HUES6 (cell line): Measurements from ENCODE around the gene TNS3.
"Not testable (repeated sequence)": the region's sequence is repeated elsewhere in the genome, so short reads cannot be mapped to it uniquely, and the experiment has no call there.

ENCODE experiments used
- H3K27ac ChIP-seq: 2 replicates; pipeline ENCODE4 v1.7.0; 2013; ENCODE audit warnings: low read depth, mild to moderate bottlenecking, low read length, inconsistent platforms
- H3K27me3 ChIP-seq: 2 replicates; pipeline ENCODE4 v1.6.1; 2013; ENCODE audit warnings: low read length; ENCODE audit not compliant: control insufficient read depth, insufficient read depth
- H3K36me3 ChIP-seq: 2 replicates; pipeline ENCODE4 v1.6.1; 2013; ENCODE audit warnings: low read length; ENCODE audit not compliant: control insufficient read depth, insufficient read depth
- H3K4me1 ChIP-seq: 2 replicates; pipeline ENCODE4 v1.6.1; 2013; ENCODE audit warnings: low read length; ENCODE audit not compliant: control insufficient read depth, insufficient read depth
- H3K4me3 ChIP-seq: 2 replicates; pipeline ENCODE4 v1.5.1; 2013; ENCODE audit warnings: low read depth, low read length
- H3K9ac ChIP-seq: one replicate; pipeline ENCODE4 v1.6.1; 2013; ENCODE audit warnings: mild to moderate bottlenecking, low read length
- H3K9me3 ChIP-seq: 2 replicates; pipeline ENCODE4 v1.6.1; 2013; ENCODE audit warnings: low read depth, low read length; ENCODE audit not compliant: control insufficient read depth, insufficient read depth

The TNS3 gene

GRCh38 chr7:47588704-47589225, 6.9 kb upstream of the TNS3 start:
- Histone ChIP-seq H3K36me3 (no peaks in the 10 kb centered on the region), H3K27me3 (peaks cover 1% of the 10 kb centered on the region; the same call in 1 of the 2 replicates), H3K4me3 (no peak overlapping the region), H3K27ac (no peak overlapping the region), H3K9me3 (peaks cover 4% of the 10 kb centered on the region; the same call in 1 of the 2 replicates), H3K9ac (no peak overlapping the region), H3K4me1 (peaks cover 25% of the 10 kb centered on the region)

GRCh38 chr7:47587976-47588375, 6.1 kb upstream of the TNS3 start:
- Histone ChIP-seq H3K4me3 (no peak overlapping the region), H3K36me3 (no peaks in the 10 kb centered on the region), H3K9ac (no peak overlapping the region), H3K4me1 (peaks cover 28% of the 10 kb centered on the region), H3K27ac (no peak overlapping the region), H3K27me3 (peaks cover 7% of the 10 kb centered on the region; the same call in 1 of the 2 replicates), H3K9me3 (peaks cover 4% of the 10 kb centered on the region; the same call in 1 of the 2 replicates)

- peaks cover 4% of the 10 kb centered on the region; the same call in 1 of the 2 replicates for H3K9me3 ChIP-seq
- no peaks in the 10 kb centered on the region for H3K36me3 ChIP-seq
- no peak overlapping the region for H3K27ac ChIP-seq
- H3K4me3 ChIP-seq, result no peak overlapping the region
- peaks cover 29% of the 10 kb centered on the region for H3K4me1 ChIP-seq
- H3K9ac ChIP-seq, result no peak overlapping the region
- peaks cover 14% of the 10 kb centered on the region for H3K27me3 ChIP-seq
Measured at GRCh38 chr7:47587351-47587750, 5.4 kb upstream of the TNS3 start.

- no peaks in the 10 kb centered on the region for H3K36me3 ChIP-seq
- H3K4me3 ChIP-seq, result no peak overlapping the region
- no peak overlapping the region for H3K9ac ChIP-seq
- no peak overlapping the region for H3K27ac ChIP-seq
- peaks cover 4% of the 10 kb centered on the region; the same call in 1 of the 2 replicates for H3K9me3 ChIP-seq
- H3K27me3 ChIP-seq, result peaks cover 16% of the 10 kb centered on the region
- H3K4me1 ChIP-seq, result peaks cover 25% of the 10 kb centered on the region
Measured at GRCh38 chr7:47586925-47587324, 5.0 kb upstream of the TNS3 start.

- not testable (repeated sequence) for H3K27ac ChIP-seq, H3K9ac ChIP-seq, H3K9me3 ChIP-seq, H3K36me3 ChIP-seq, H3K4me3 ChIP-seq
- Histone ChIP-seq H3K4me1 (peaks cover 17% of the 10 kb centered on the region), H3K27me3 (peaks cover 16% of the 10 kb centered on the region)
Measured at GRCh38 chr7:47586161-47586670, 4.3 kb upstream of the TNS3 start.

- H3K27ac ChIP-seq, result no peak overlapping the region
- H3K4me3 ChIP-seq, result no peak overlapping the region
- H3K9ac ChIP-seq, result no peak overlapping the region
- peaks cover 28% of the 10 kb centered on the region for H3K4me1 ChIP-seq
- H3K27me3 ChIP-seq, result peaks cover 16% of the 10 kb centered on the region
- H3K9me3 ChIP-seq, result peaks cover 4% of the 10 kb centered on the region; the same call in 1 of the 2 replicates
- H3K36me3 ChIP-seq, result no peaks in the 10 kb centered on the region
Measured at GRCh38 chr7:47584536-47584895, 2.6 kb upstream of the TNS3 start.

GRCh38 chr7:47583739-47584535, 2.0 kb upstream of the TNS3 start:
- no peak overlapping the region for H3K4me3 ChIP-seq
- H3K9ac ChIP-seq, result no peak overlapping the region
- peaks cover 16% of the 10 kb centered on the region for H3K27me3 ChIP-seq
- no peak overlapping the region for H3K27ac ChIP-seq
- H3K4me1 ChIP-seq, result peaks cover 34% of the 10 kb centered on the region
- H3K36me3 ChIP-seq, result no peaks in the 10 kb centered on the region
- H3K9me3 ChIP-seq, result peaks cover 4% of the 10 kb centered on the region; the same call in 1 of the 2 replicates

- Histone ChIP-seq H3K4me3 (peak overlapping the region; percentile 83; the same call in 1 of the 2 replicates), H3K9ac (no peak overlapping the region), H3K4me1 (peaks cover 39% of the 10 kb centered on the region), H3K36me3 (no peaks in the 10 kb centered on the region), H3K9me3 (peaks cover 4% of the 10 kb centered on the region; the same call in 1 of the 2 replicates), H3K27ac (no peak overlapping the region), H3K27me3 (peaks cover 16% of the 10 kb centered on the region)
Measured at GRCh38 chr7:47582764-47583738, 1.1 kb upstream of the TNS3 start.

GRCh38 chr7:47581438-47581803, 490 bp downstream of the TNS3 start:
- Histone ChIP-seq H3K36me3 (no peaks in the 10 kb centered on the region), H3K9me3 (peaks cover 4% of the 10 kb centered on the region; the same call in 1 of the 2 replicates), H3K4me3 (peak overlapping the region; percentile 83), H3K27ac (peak overlapping the region; percentile 80; the same call in 1 of the 2 replicates), H3K27me3 (peaks cover 16% of the 10 kb centered on the region), H3K9ac (peak overlapping the region; percentile 87), H3K4me1 (peaks cover 40% of the 10 kb centered on the region)

GRCh38 chr7:47580811-47581331, 1.0 kb downstream of the TNS3 start:
- H3K4me3 ChIP-seq, result peak overlapping the region; percentile 83
- peaks cover 4% of the 10 kb centered on the region; the same call in 1 of the 2 replicates for H3K9me3 ChIP-seq
- no peak overlapping the region for H3K27ac ChIP-seq
- peaks cover 46% of the 10 kb centered on the region for H3K4me1 ChIP-seq
- no peaks in the 10 kb centered on the region for H3K36me3 ChIP-seq
- peaks cover 16% of the 10 kb centered on the region for H3K27me3 ChIP-seq
- peak overlapping the region; percentile 87 for H3K9ac ChIP-seq
